Smooth muscle cell of the brain vasculature (primary cell): Measurements from ENCODE around the gene DRD2.
A peak's percentile ranks its signal among the peaks of the same experiment; 100 is the strongest.

Experiments used
- DNase-seq: peaks from one replicate; pipeline ENCODE4 v3.0.0-alpha.2; 2012; ENCODE audit warnings: low read depth, low spot score

DRD2 gene

GRCh38 chr11:113484223-113484622 lies 9.0 kb upstream of the DRD2 start:
- DNase-seq, result no peak

- DNase-seq, result no peak
These were observed 6.5 kb upstream of the DRD2 start for GRCh38 chr11:113481672-113482071.

- DNase-seq, result no peak
These were observed 6.0 kb upstream of the DRD2 start for GRCh38 chr11:113481226-113481625.

- no peak for DNase-seq
These were observed 2.1 kb upstream of the DRD2 start for GRCh38 chr11:113477321-113477720.

- no peak for DNase-seq
These were observed 1.4 kb upstream of the DRD2 start for GRCh38 chr11:113476553-113476952.

- DNase-seq, result peak; percentile 56
These were observed 637 bp downstream of the DRD2 start for GRCh38 chr11:113474362-113475159.

GRCh38 chr11:113473983-113474361 lies 1.2 kb downstream of the DRD2 start:
- no peak for DNase-seq

- DNase-seq, result no peak
These were observed 2.7 kb downstream of the DRD2 start for GRCh38 chr11:113472471-113472870.

- no peak for DNase-seq
These were observed 5.0 kb downstream of the DRD2 start for GRCh38 chr11:113470233-113470632.

- no peak for DNase-seq
These were observed 6.4 kb downstream of the DRD2 start for GRCh38 chr11:113468726-113469345.

- DNase-seq, result no peak
These were observed 7.7 kb downstream of the DRD2 start for GRCh38 chr11:113467545-113467944.

GRCh38 chr11:113465786-113466185 lies 9.4 kb downstream of the DRD2 start:
- no peak for DNase-seq

GRCh38 chr11:113464416-113464815 lies 10.8 kb downstream of the DRD2 start:
- DNase-seq, result no peak

- no peak for DNase-seq
These were observed 12.4 kb downstream of the DRD2 start for GRCh38 chr11:113462830-113463229.

GRCh38 chr11:113461639-113462038 lies 13.6 kb downstream of the DRD2 start:
- DNase-seq, result no peak

GRCh38 chr11:113460469-113460868 lies 14.7 kb downstream of the DRD2 start:
- no peak for DNase-seq

GRCh38 chr11:113458189-113458588 lies 17.0 kb downstream of the DRD2 start:
- DNase-seq, result no peak

GRCh38 chr11:113457784-113458183 lies 17.4 kb downstream of the DRD2 start:
- no peak for DNase-seq

- no peak for DNase-seq
These were observed 20.7 kb downstream of the DRD2 start for GRCh38 chr11:113454455-113454854.

- DNase-seq, result no peak
These were observed 25.5 kb downstream of the DRD2 start for GRCh38 chr11:113449743-113450142.

- no peak for DNase-seq
These were observed 26.9 kb downstream of the DRD2 start for GRCh38 chr11:113448316-113448677.

GRCh38 chr11:113447621-113448315 lies 27.4 kb downstream of the DRD2 start:
- no peak for DNase-seq

GRCh38 chr11:113446938-113447337 lies 28.3 kb downstream of the DRD2 start:
- no peak for DNase-seq
